ENCODE results near the gene ENTREP3. TPM values are rescaled to one million over a fixed set of nuclear protein-coding genes. Genes with fewer than 3 reads are reported as not detected.

The ENTREP3 gene
- polyA plus RNA-seq, 1 donor (not counting 4 experiments of a cell fraction or from before 2014, with no cell fraction given) = 8.8 TPM

- no peaks in the 10 kb centered on the region for H3K9me3 ChIP-seq (ENCODE audit: control insufficient read depth, low read depth, low read length)
- peak overlapping the region; percentile 86 for H3K4me2 ChIP-seq (ENCODE audit: control insufficient read depth, extremely low read depth, insufficient read depth, low read depth, low read length)
- peaks cover 6 to 9% of the 10 kb centered on the region in 2 experiments for H3K36me3 ChIP-seq (ENCODE audit: control insufficient read depth in 2 of 2, extremely low read depth in 1 of 2, insufficient read depth in 2 of 2, low read length in 2 of 2)
- no peaks in the 10 kb centered on the region for H4K20me1 ChIP-seq (ENCODE audit: control insufficient read depth, extremely low read depth, insufficient read depth, low read length)
- FAIRE-seq (no peak), DNase-seq (ENCODE audit: low read depth, low spot score) (no peak)
- no peaks in the 10 kb centered on the region for H3K9me1 ChIP-seq (ENCODE audit: control insufficient read depth, extremely low read depth, insufficient read depth, low read length)
- H3K27me3 ChIP-seq (ENCODE audit: control insufficient read depth, extremely low read depth, insufficient read depth, low read length) = no peaks in the 10 kb centered on the region
- no peak overlapping the region for H3K9ac ChIP-seq (ENCODE audit: control insufficient read depth, extremely low read depth, insufficient read depth, low read length)
- H3K4me3 ChIP-seq (ENCODE audit: control insufficient read depth in 2 of 3, extremely low read depth in 1 of 3, insufficient read depth in 2 of 3, low read depth in 1 of 3, low read length in 3 of 3) = peak overlapping the region in 2 of 3 experiments; percentile 75 to 80
- H3K27ac ChIP-seq (ENCODE audit: control insufficient read depth, insufficient read depth, low read length) = no peak overlapping the region
- dilution Hi-C loops (cut with MboI; ENCODE audit: extremely low pct_ligation_motif_present, low sequenced_read_pairs) = no loop called here
- TF ChIP-seq EZH2 (IDR thresholded peaks at IDR 0.05; ENCODE audit: low read length) = no peak
- no peak for TF ChIP-seq CTCF (optimal IDR thresholded peaks at IDR 0.05 in 1 of 3, IDR thresholded peaks at IDR 0.05 in 1 of 3, conservative IDR thresholded peaks at IDR 0.05 in 1 of 3; ENCODE audit: extremely low read depth in 1 of 3, insufficient read depth in 2 of 3, low read length in 3 of 3)
- H3K79me2 ChIP-seq (ENCODE audit: control insufficient read depth, insufficient read depth, low read length) = no peaks in the 10 kb centered on the region
- H2AFZ ChIP-seq (ENCODE audit: control insufficient read depth, low read length) = no peak overlapping the region
- H3K4me1 ChIP-seq (ENCODE audit: control insufficient read depth, extremely low read depth, insufficient read depth, low read length) = peaks cover 19% of the 10 kb centered on the region
Observed at GRCh38 chr1:155242805-155243358, 12.4 kb downstream of the ENTREP3 start.

GRCh38 chr1:155241841-155242264, 13.4 kb downstream of the ENTREP3 start:
- FAIRE-seq (no peak), DNase-seq (ENCODE audit: low read depth, low spot score) (no peak)
- H3K9ac ChIP-seq (ENCODE audit: control insufficient read depth, extremely low read depth, insufficient read depth, low read length) = no peak overlapping the region
- dilution Hi-C loops (cut with MboI; ENCODE audit: extremely low pct_ligation_motif_present, low sequenced_read_pairs) = no loop called here
- no peaks in the 10 kb centered on the region for H3K9me1 ChIP-seq (ENCODE audit: control insufficient read depth, extremely low read depth, insufficient read depth, low read length)
- no peaks in the 10 kb centered on the region for H3K79me2 ChIP-seq (ENCODE audit: control insufficient read depth, insufficient read depth, low read length)
- H4K20me1 ChIP-seq (ENCODE audit: control insufficient read depth, extremely low read depth, insufficient read depth, low read length) = no peaks in the 10 kb centered on the region
- H3K4me1 ChIP-seq (ENCODE audit: control insufficient read depth, extremely low read depth, insufficient read depth, low read length) = peaks cover 19% of the 10 kb centered on the region
- no peak overlapping the region for H3K4me2 ChIP-seq (ENCODE audit: control insufficient read depth, extremely low read depth, insufficient read depth, low read depth, low read length)
- H2AFZ ChIP-seq (ENCODE audit: control insufficient read depth, low read length) = no peak overlapping the region
- no peaks in the 10 kb centered on the region for H3K9me3 ChIP-seq (ENCODE audit: control insufficient read depth, low read depth, low read length)
- no peaks in the 10 kb centered on the region for H3K27me3 ChIP-seq (ENCODE audit: control insufficient read depth, extremely low read depth, insufficient read depth, low read length)
- TF ChIP-seq CTCF (optimal IDR thresholded peaks at IDR 0.05 in 1 of 3, IDR thresholded peaks at IDR 0.05 in 1 of 3, conservative IDR thresholded peaks at IDR 0.05 in 1 of 3; ENCODE audit: extremely low read depth in 1 of 3, insufficient read depth in 2 of 3, low read length in 3 of 3) (no peak), EZH2 (IDR thresholded peaks at IDR 0.05; ENCODE audit: low read length) (no peak)
- no peak overlapping the region for H3K4me3 ChIP-seq (ENCODE audit: control insufficient read depth in 2 of 3, extremely low read depth in 1 of 3, insufficient read depth in 2 of 3, low read depth in 1 of 3, low read length in 3 of 3)
- peaks cover 2 to 4% of the 10 kb centered on the region in 2 experiments for H3K36me3 ChIP-seq (ENCODE audit: control insufficient read depth in 2 of 2, extremely low read depth in 1 of 2, insufficient read depth in 2 of 2, low read length in 2 of 2)
- no peak overlapping the region for H3K27ac ChIP-seq (ENCODE audit: control insufficient read depth, insufficient read depth, low read length)
